SK-N-SH treated with all-trans-retinoic acid at 6 μM for 48 hours (cell line): Measurements from ENCODE around the gene NTN5.

Experiments used
- ATAC-seq: fragments of 200-7000 bp; cut with Tn5 transposase; 3 replicates; pipeline ENCODE4 v1.9.1; 2020; ENCODE audit warnings: mild to moderate bottlenecking, moderate library complexity
- ARNTL ChIP-seq: fragments of 450-650 bp; formaldehyde crosslinking; IDR thresholded peaks from 2 replicates; pipeline ENCODE4 v1.5.0; 2020; ENCODE audit warnings: low read depth, mild to moderate bottlenecking, moderate library complexity, borderline replicate concordance
- BACH2 ChIP-seq: fragments of 250-450 bp; sonication (Bioruptor Pico); IDR thresholded peaks from 2 replicates; pipeline ENCODE4 v1.9.0; 2021; ENCODE audit warnings: mild to moderate bottlenecking, borderline replicate concordance
- CREB5 ChIP-seq: fragments of 250-450 bp; sonication (Bioruptor Pico); IDR thresholded peaks from 2 replicates; pipeline ENCODE4 v1.5.1; 2020; ENCODE audit warnings: low read depth, mild to moderate bottlenecking, moderate library complexity
- CSDC2 ChIP-seq: fragments of 250-450 bp; sonication (Bioruptor Pico); IDR thresholded peaks from 2 replicates; pipeline ENCODE4 v1.5.0; 2020; ENCODE audit warnings: mild to moderate bottlenecking, moderate library complexity
- ESRRG ChIP-seq: fragments of 250-450 bp; sonication (Bioruptor Pico); IDR thresholded peaks from 2 replicates; pipeline ENCODE4 v1.6.1; 2021; ENCODE audit warnings: mild to moderate bottlenecking
- GLIS3 ChIP-seq: fragments of 250-450 bp; sonication (Bioruptor Pico); IDR thresholded peaks from 2 replicates; pipeline ENCODE4 v1.5.0; 2020; ENCODE audit warnings: mild to moderate bottlenecking, moderate library complexity
- ISL1 ChIP-seq: fragments of 250-450 bp; sonication (Bioruptor Pico); IDR thresholded peaks from 2 replicates; pipeline ENCODE4 v2.1.2; 2022; ENCODE audit warnings: mild to moderate bottlenecking, moderate library complexity
- OSR1 ChIP-seq: fragments of 250-450 bp; sonication (Bioruptor Pico); IDR thresholded peaks from 2 replicates; pipeline ENCODE4 v1.8.0; 2022; ENCODE audit warnings: moderate library complexity, mild to moderate bottlenecking, inconsistent platforms
- PPARA ChIP-seq: fragments of 250-450 bp; sonication (Bioruptor Pico); IDR thresholded peaks from 2 replicates; pipeline ENCODE4 v1.5.0; 2020; ENCODE audit warnings: mild to moderate bottlenecking, borderline replicate concordance
- SNAI2 ChIP-seq: fragments of 250-450 bp; sonication (Bioruptor Pico); IDR thresholded peaks from 2 replicates; pipeline ENCODE4 v1.5.0; 2020; ENCODE audit warnings: mild to moderate bottlenecking, moderate library complexity
- TCF4 ChIP-seq: fragments of 250-450 bp; sonication (Bioruptor Pico); IDR thresholded peaks from 2 replicates; pipeline ENCODE4 v1.8.0; 2021; ENCODE audit warnings: mild to moderate bottlenecking, moderate library complexity, borderline replicate concordance
- TOX ChIP-seq: fragments of 250-450 bp; sonication (Bioruptor Pico); IDR thresholded peaks from 2 replicates; pipeline ENCODE4 v1.8.0; 2021; ENCODE audit warnings: mild to moderate bottlenecking, moderate library complexity, borderline replicate concordance
- ZC3H10 ChIP-seq: fragments of 250-450 bp; sonication (Bioruptor Pico); IDR thresholded peaks from 2 replicates; pipeline ENCODE4 v1.5.1; 2021; ENCODE audit warnings: mild to moderate bottlenecking, moderate library complexity
- ZFP3 ChIP-seq: fragments of 250-450 bp; sonication (Bioruptor Pico); IDR thresholded peaks from 2 replicates; pipeline ENCODE4 v1.5.0; 2020; ENCODE audit warnings: mild to moderate bottlenecking, moderate library complexity
- ZFP30 ChIP-seq: fragments of 450-650 bp; formaldehyde crosslinking; IDR thresholded peaks from 2 replicates; pipeline ENCODE4 v1.5.0; 2022; ENCODE audit warnings: mild to moderate bottlenecking, moderate library complexity
- ZNF70 ChIP-seq: fragments of 450-650 bp; formaldehyde crosslinking; IDR thresholded peaks from 2 replicates; pipeline ENCODE4 v1.5.0; 2020; ENCODE audit warnings: mild to moderate bottlenecking, moderate library complexity
- ZNF8 ChIP-seq: fragments of 450-650 bp; formaldehyde crosslinking; IDR thresholded peaks from 2 replicates; pipeline ENCODE4 v1.5.0; 2020; ENCODE audit warnings: mild to moderate bottlenecking, moderate library complexity
- TF ChIP-seq, protein P1 (sequence below): fragments of 250-450 bp; sonication (Bioruptor Pico); IDR thresholded peaks from 2 replicates; pipeline ENCODE4 v1.5.1; 2021; ENCODE audit warnings: mild to moderate bottlenecking, moderate library complexity
- TF ChIP-seq, protein P2 (sequence below): fragments of 250-450 bp; sonication (Bioruptor Pico); IDR thresholded peaks from 2 replicates; pipeline ENCODE4 v1.5.0; 2020; ENCODE audit warnings: mild to moderate bottlenecking, moderate library complexity
- TF ChIP-seq, protein P3 (sequence below): fragments of 250-450 bp; sonication (Bioruptor Pico); IDR thresholded peaks from 2 replicates; pipeline ENCODE4 v1.8.0; 2021; ENCODE audit warnings: low read depth, mild to moderate bottlenecking, moderate library complexity, borderline replicate concordance
- TF ChIP-seq, protein P4 (sequence below): fragments of 250-450 bp; sonication (Bioruptor Pico); IDR thresholded peaks from 2 replicates; pipeline ENCODE4 v1.8.0; 2020; ENCODE audit warnings: mild to moderate bottlenecking, moderate library complexity, borderline replicate concordance

Gene NTN5

GRCh38 chr19:48648134-48648533 is 24.7 kb downstream of the NTN5 start:
- ATAC-seq, result no peak
- no peak for TF ChIP-seq TCF4 (CRISPR knock-in tag)
- TF ChIP-seq, protein P1, sequence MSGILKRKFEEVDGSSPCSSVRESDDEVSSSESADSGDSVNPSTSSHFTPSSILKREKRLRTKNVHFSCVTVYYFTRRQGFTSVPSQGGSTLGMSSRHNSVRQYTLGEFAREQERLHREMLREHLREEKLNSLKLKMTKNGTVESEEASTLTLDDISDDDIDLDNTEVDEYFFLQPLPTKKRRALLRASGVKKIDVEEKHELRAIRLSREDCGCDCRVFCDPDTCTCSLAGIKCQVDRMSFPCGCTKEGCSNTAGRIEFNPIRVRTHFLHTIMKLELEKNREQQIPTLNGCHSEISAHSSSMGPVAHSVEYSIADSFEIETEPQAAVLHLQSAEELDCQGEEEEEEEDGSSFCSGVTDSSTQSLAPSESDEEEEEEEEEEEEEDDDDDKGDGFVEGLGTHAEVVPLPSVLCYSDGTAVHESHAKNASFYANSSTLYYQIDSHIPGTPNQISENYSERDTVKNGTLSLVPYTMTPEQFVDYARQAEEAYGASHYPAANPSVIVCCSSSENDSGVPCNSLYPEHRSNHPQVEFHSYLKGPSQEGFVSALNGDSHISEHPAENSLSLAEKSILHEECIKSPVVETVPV (CRISPR knock-in tag), result no peak
- no peak for TF ChIP-seq ZNF70 (CRISPR knock-in tag)
- TF ChIP-seq, protein P2, sequence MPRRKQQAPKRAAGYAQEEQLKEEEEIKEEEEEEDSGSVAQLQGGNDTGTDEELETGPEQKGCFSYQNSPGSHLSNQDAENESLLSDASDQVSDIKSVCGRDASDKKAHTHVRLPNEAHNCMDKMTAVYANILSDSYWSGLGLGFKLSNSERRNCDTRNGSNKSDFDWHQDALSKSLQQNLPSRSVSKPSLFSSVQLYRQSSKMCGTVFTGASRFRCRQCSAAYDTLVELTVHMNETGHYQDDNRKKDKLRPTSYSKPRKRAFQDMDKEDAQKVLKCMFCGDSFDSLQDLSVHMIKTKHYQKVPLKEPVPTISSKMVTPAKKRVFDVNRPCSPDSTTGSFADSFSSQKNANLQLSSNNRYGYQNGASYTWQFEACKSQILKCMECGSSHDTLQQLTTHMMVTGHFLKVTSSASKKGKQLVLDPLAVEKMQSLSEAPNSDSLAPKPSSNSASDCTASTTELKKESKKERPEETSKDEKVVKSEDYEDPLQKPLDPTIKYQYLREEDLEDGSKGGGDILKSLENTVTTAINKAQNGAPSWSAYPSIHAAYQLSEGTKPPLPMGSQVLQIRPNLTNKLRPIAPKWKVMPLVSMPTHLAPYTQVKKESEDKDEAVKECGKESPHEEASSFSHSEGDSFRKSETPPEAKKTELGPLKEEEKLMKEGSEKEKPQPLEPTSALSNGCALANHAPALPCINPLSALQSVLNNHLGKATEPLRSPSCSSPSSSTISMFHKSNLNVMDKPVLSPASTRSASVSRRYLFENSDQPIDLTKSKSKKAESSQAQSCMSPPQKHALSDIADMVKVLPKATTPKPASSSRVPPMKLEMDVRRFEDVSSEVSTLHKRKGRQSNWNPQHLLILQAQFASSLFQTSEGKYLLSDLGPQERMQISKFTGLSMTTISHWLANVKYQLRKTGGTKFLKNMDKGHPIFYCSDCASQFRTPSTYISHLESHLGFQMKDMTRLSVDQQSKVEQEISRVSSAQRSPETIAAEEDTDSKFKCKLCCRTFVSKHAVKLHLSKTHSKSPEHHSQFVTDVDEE (CRISPR knock-in tag), result no peak
- no peak for TF ChIP-seq ZC3H10 (CRISPR knock-in tag)
- no peak for TF ChIP-seq ESRRG (CRISPR knock-in tag)
- TF ChIP-seq, protein P3, sequence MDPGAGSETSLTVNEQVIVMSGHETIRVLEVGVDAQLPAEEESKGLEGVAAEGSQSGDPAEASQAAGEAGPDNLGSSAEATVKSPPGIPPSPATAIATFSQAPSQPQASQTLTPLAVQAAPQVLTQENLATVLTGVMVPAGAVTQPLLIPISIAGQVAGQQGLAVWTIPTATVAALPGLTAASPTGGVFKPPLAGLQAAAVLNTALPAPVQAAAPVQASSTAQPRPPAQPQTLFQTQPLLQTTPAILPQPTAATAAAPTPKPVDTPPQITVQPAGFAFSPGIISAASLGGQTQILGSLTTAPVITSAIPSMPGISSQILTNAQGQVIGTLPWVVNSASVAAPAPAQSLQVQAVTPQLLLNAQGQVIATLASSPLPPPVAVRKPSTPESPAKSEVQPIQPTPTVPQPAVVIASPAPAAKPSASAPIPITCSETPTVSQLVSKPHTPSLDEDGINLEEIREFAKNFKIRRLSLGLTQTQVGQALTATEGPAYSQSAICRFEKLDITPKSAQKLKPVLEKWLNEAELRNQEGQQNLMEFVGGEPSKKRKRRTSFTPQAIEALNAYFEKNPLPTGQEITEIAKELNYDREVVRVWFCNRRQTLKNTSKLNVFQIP (CRISPR knock-in tag), result no peak
- no peak for TF ChIP-seq ZFP3 (CRISPR knock-in tag)
- TF ChIP-seq ARNTL (CRISPR knock-in tag), result no peak
- no peak for TF ChIP-seq BACH2 (CRISPR knock-in tag)
- no peak for TF ChIP-seq CSDC2 (CRISPR knock-in tag)
- no peak for TF ChIP-seq OSR1 (CRISPR knock-in tag)
- TF ChIP-seq CREB5 (CRISPR knock-in tag), result no peak
- TF ChIP-seq TOX, result no peak
- TF ChIP-seq ZFP30, result no peak
- TF ChIP-seq, protein P4, sequence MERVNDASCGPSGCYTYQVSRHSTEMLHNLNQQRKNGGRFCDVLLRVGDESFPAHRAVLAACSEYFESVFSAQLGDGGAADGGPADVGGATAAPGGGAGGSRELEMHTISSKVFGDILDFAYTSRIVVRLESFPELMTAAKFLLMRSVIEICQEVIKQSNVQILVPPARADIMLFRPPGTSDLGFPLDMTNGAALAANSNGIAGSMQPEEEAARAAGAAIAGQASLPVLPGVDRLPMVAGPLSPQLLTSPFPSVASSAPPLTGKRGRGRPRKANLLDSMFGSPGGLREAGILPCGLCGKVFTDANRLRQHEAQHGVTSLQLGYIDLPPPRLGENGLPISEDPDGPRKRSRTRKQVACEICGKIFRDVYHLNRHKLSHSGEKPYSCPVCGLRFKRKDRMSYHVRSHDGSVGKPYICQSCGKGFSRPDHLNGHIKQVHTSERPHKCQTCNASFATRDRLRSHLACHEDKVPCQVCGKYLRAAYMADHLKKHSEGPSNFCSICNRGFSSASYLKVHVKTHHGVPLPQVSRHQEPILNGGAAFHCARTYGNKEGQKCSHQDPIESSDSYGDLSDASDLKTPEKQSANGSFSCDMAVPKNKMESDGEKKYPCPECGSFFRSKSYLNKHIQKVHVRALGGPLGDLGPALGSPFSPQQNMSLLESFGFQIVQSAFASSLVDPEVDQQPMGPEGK (CRISPR knock-in tag), result no peak
- no peak for TF ChIP-seq ISL1 (CRISPR knock-in tag)
- TF ChIP-seq PPARA (CRISPR knock-in tag), result no peak
- TF ChIP-seq ZNF8 (CRISPR knock-in tag), result no peak
- TF ChIP-seq SNAI2 (CRISPR knock-in tag), result no peak

- TF ChIP-seq GLIS3, result no peak
- ATAC-seq, result no peak
Measured at GRCh38 chr19:48646722-48647216, 26.0 kb downstream of the NTN5 start.

DNA sequence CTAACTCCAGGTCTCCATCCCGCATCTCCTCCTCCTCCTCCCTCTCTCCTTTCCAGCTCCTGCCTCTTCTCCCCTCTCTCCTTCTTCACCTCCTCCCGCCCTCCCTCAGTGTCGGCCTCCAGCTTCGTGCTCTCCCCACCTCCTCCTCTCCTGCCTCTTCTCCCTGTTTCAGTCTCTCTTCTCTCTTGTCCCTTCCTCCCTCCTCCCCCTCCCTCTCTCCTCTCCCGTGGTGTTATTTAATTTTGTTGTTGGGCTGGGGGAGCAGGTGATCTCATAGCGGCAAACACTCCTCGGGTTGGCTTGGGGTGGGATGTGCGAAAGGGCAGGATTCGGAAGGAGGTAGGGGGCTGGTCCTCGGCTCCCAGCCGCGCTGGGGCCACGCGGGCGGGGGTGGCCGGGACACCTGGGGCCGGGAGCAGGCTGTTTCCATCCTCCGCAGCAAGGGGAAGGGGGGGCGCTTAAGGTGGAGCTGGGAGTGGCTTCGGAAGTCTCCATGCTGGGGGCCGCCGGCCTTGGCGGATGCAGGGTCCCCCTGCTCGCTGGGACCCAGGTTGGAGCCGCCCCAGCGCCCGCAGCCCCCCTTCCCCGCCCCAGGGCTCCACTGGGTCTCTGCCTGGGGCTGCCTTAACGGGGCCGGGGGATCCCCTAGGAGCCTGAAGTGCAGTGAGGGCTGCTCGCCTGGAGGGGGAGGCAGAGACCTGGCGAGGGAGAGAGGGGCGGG is 26.7 kb downstream of the NTN5 start, which contains the start of gene CA11:
Gene CA11, minus strand, starts transcription at position 187 of the 721 bp plus-strand sequence. CDS start 555 bp downstream, outside the sequence.
- peak; percentile 89 for ATAC-seq
- no peak for TF ChIP-seq ARNTL (CRISPR knock-in tag)
- no peak for TF ChIP-seq TOX
- TF ChIP-seq, protein P4 (CRISPR knock-in tag), result peak; percentile 68; the same call in 1 of the 2 replicates
